Thoracic aorta (tissue), 2 donors: Measurements from ENCODE around the gene ABTB1. TPM values are rescaled to one million over a fixed set of nuclear protein-coding genes. Genes with fewer than 3 reads are reported as not detected.
A peak's percentile ranks its signal among the peaks of the same experiment; 100 is the strongest.

ENCODE experiments used
- ATAC-seq: fragments of 150-250 bp; one replicate; pipeline ENCODE4 v1.8.0; 2017; ENCODE audit warnings: low read depth; ENCODE audit not compliant: insufficient number of reproducible peaks, low FRiP score
- DNase-seq: peaks from one replicate; pipeline ENCODE4 v3.0.0-alpha.2; 2020; ENCODE audit warnings: low spot score
- H3K27ac ChIP-seq, 2 donors: fragments of 200-600 bp; sonication (generic); 1 replicate in 1 of 2; 2 replicates in 1 of 2; pipeline ENCODE4 v1.5.1; 2016; ENCODE audit warnings: mild to moderate bottlenecking in 2 of 2, moderate library complexity in 2 of 2
- H3K27me3 ChIP-seq: fragments of 200-600 bp; sonication (generic); replicated peaks from 2 replicates; pipeline ENCODE4 v1.6.0; 2016; ENCODE audit warnings: mild to moderate bottlenecking; ENCODE audit not compliant: insufficient read depth
- H3K36me3 ChIP-seq: fragments of 200-600 bp; sonication (generic); one replicate; pipeline ENCODE4 v1.5.1; 2016
- H3K4me1 ChIP-seq, 2 donors: fragments of 200-600 bp; sonication (generic); 1 replicate in 1 of 2; 2 replicates in 1 of 2; pipeline versions ENCODE4 v1.5.1 to v1.6.0; 2016; ENCODE audit warnings: low read depth in 2 of 2, mild to moderate bottlenecking in 1 of 2; ENCODE audit not compliant: control insufficient read depth in 1 of 2
- H3K4me3 ChIP-seq: fragments of 200-600 bp; sonication (generic); 2 replicates; pipeline ENCODE4 v1.5.1; 2016; ENCODE audit warnings: mild to moderate bottlenecking
- H3K9me3 ChIP-seq: fragments of 200-600 bp; sonication (generic); 2 replicates; pipeline ENCODE4 v1.5.1; 2016
- CTCF ChIP-seq: fragments of 200-600 bp; sonication (generic); IDR thresholded peaks from one replicate; pipeline ENCODE4 v1.5.1; 2019; ENCODE audit warnings: antibody characterized with exemption
- total RNA-seq, 2 donors: library from RNA; depleted of rRNA; stranded (reverse); fragments of >200 nt; gene quantifications; one replicate each; pipeline versions ENCODE4 v1.1.0 to v1.2.3, GENCODE V29; 2016

ABTB1 gene
- total RNA-seq, 2 donors from 2014 or later = 71.7 to 78.7 TPM

GRCh38 chr3:127688022-127688415 lies 15.3 kb downstream of the ABTB1 start:
- H3K27ac ChIP-seq = peak overlapping the region; percentile 84 to 86
- no peaks in the 10 kb centered on the region for H3K27me3 ChIP-seq
- H3K4me1 ChIP-seq = peaks cover 20 to 39% of the 10 kb centered on the region in 2 donors
- ATAC-seq (no peak), DNase-seq (no peak)
- no peaks in the 10 kb centered on the region for H3K36me3 ChIP-seq
- no peak overlapping the region for H3K4me3 ChIP-seq
- H3K9me3 ChIP-seq = no peaks in the 10 kb centered on the region
- TF ChIP-seq CTCF = no peak

GRCh38 chr3:127688416-127689265 lies 15.9 kb downstream of the ABTB1 start:
- Histone ChIP-seq H3K27ac (peak overlapping the region; percentile 84 to 86), H3K4me1 (peaks cover 20 to 39% of the 10 kb centered on the region in 2 donors), H3K9me3 (no peaks in the 10 kb centered on the region), H3K4me3 (no peak overlapping the region), H3K27me3 (no peaks in the 10 kb centered on the region), H3K36me3 (no peaks in the 10 kb centered on the region)
- ATAC-seq (no peak), DNase-seq (no peak)
- no peak for TF ChIP-seq CTCF

- Histone ChIP-seq H3K27me3 (no peaks in the 10 kb centered on the region), H3K36me3 (no peaks in the 10 kb centered on the region), H3K4me3 (no peak overlapping the region), H3K4me1 (peaks cover 20 to 39% of the 10 kb centered on the region in 2 donors), H3K9me3 (no peaks in the 10 kb centered on the region), H3K27ac (peak overlapping the region; percentile 84 to 86)
- DNase-seq (no peak), ATAC-seq (no peak)
- no peak for TF ChIP-seq CTCF
Observed at GRCh38 chr3:127689266-127689860, 16.6 kb downstream of the ABTB1 start.

- Histone ChIP-seq H3K27ac (peak overlapping the region; percentile 84 to 86), H3K36me3 (no peaks in the 10 kb centered on the region), H3K4me3 (no peak overlapping the region), H3K4me1 (peaks cover 20 to 39% of the 10 kb centered on the region in 2 donors), H3K9me3 (no peaks in the 10 kb centered on the region), H3K27me3 (no peaks in the 10 kb centered on the region)
- TF ChIP-seq CTCF = no peak
- no peak for DNase-seq
- peak; percentile 54 for ATAC-seq
Observed at GRCh38 chr3:127690106-127690505, 17.4 kb downstream of the ABTB1 start.

GRCh38 chr3:127690823-127691452 lies 18.2 kb downstream of the ABTB1 start:
- Histone ChIP-seq H3K27ac (peak overlapping the region; percentile 84 to 86), H3K4me3 (no peak overlapping the region), H3K27me3 (no peaks in the 10 kb centered on the region), H3K4me1 (peaks cover 20 to 41% of the 10 kb centered on the region in 2 donors), H3K36me3 (no peaks in the 10 kb centered on the region), H3K9me3 (no peaks in the 10 kb centered on the region)
- ATAC-seq (no peak), DNase-seq (no peak)
- peak; percentile 65 for TF ChIP-seq CTCF
